CD14-positive monocyte (primary cell): Measurements from ENCODE around the gene ABCA7. TPM values are rescaled to one million over a fixed set of nuclear protein-coding genes. Genes with fewer than 3 reads are reported as not detected.

Experiments used
- DNase-seq, 3 donors: peaks; one replicate each; pipeline ENCODE4 v3.0.0-alpha.2; 2011 to 2022
- H2AFZ ChIP-seq: 2 replicates; pipeline ENCODE4 v1.6.0; 2012; ENCODE audit warnings: mild to moderate bottlenecking, low read depth, low read length, inconsistent platforms; ENCODE audit not compliant: insufficient read depth, poor library complexity, severe bottlenecking
- H3K27ac ChIP-seq, 2 donors: 1 replicate in 1 of 2; 2 replicates in 1 of 2; pipeline ENCODE4 v1.5.1; 2012 to 2013; ENCODE audit warnings: low read length in 2 of 2, control low read depth in 1 of 2, inconsistent platforms in 1 of 2, low read depth in 1 of 2, mild to moderate bottlenecking in 1 of 2
- H3K27me3 ChIP-seq, 2 donors: one replicate each; pipeline versions ENCODE4 v1.6.0 to v1.6.1; 2011 to 2013; ENCODE audit warnings: low read length in 2 of 2; ENCODE audit not compliant: control insufficient read depth in 2 of 2, insufficient read depth in 2 of 2
- H3K36me3 ChIP-seq, 2 donors: replicated peaks in 1 of 2; 1 replicate in 1 of 2; 2 replicates in 1 of 2; pipeline versions ENCODE4 v1.5.1 to v1.6.1; 2012 to 2013; ENCODE audit warnings: low read length in 2 of 2, control low read depth in 1 of 2, inconsistent platforms in 1 of 2, mild to moderate bottlenecking in 1 of 2; ENCODE audit not compliant: insufficient read depth in 2 of 2, control insufficient read depth in 1 of 2
- H3K4me1 ChIP-seq, 2 donors: 1 replicate in 1 of 2; 2 replicates in 1 of 2; pipeline versions ENCODE4 v1.5.1 to v1.6.1; 2012 to 2013; ENCODE audit warnings: low read length in 2 of 2, control low read depth in 1 of 2, inconsistent platforms in 1 of 2, mild to moderate bottlenecking in 1 of 2, moderate library complexity in 1 of 2; ENCODE audit not compliant: insufficient read depth in 2 of 2, control insufficient read depth in 1 of 2
- H3K4me2 ChIP-seq: replicated peaks from 2 replicates; pipeline ENCODE3; 2012; ENCODE audit warnings: low read length, moderate library complexity, mild to moderate bottlenecking; ENCODE audit not compliant: poor library complexity, severe bottlenecking; ENCODE audit errors: extremely low read depth
- H3K4me3 ChIP-seq, 3 experiments: fragments of 200-600 bp in 1 of 3; sonication (generic) in 1 of 3; replicated peaks in 1 of 3; 1 replicate in 2 of 3; 2 replicates in 1 of 3; pipeline ENCODE4 v1.5.1; 2011 to 2013; ENCODE audit warnings: low read length in 3 of 3, mild to moderate bottlenecking in 3 of 3, control low read depth in 2 of 3, low read depth in 2 of 3, inconsistent platforms in 1 of 3, moderate library complexity in 1 of 3
- H3K79me2 ChIP-seq: 2 replicates; pipeline ENCODE4 v1.6.0; 2012; ENCODE audit warnings: mild to moderate bottlenecking, control low read depth, inconsistent platforms, low read length, moderate library complexity; ENCODE audit not compliant: insufficient read depth
- H3K9ac ChIP-seq: 2 replicates; pipeline ENCODE4 v1.6.0; 2017; ENCODE audit warnings: low read length, mild to moderate bottlenecking; ENCODE audit not compliant: insufficient read depth, poor library complexity, severe bottlenecking
- H3K9me3 ChIP-seq, 2 donors: replicated peaks in 1 of 2; 1 replicate in 1 of 2; 2 replicates in 1 of 2; pipeline versions ENCODE4 v1.5.1 to v1.6.1; 2012 to 2013; ENCODE audit warnings: low read length in 2 of 2, control low read depth in 1 of 2; ENCODE audit not compliant: control insufficient read depth in 1 of 2, insufficient read depth in 1 of 2
- H4K20me1 ChIP-seq: 2 replicates; pipeline ENCODE4 v1.6.0; 2012; ENCODE audit warnings: mild to moderate bottlenecking, low read length, control low read depth, moderate library complexity; ENCODE audit not compliant: insufficient read depth
- H3K27ac Mint-ChIP-seq, 7 donors: one replicate each; pipeline ENCODE4 v1.8.0; 2020; ENCODE audit warnings: mild to moderate bottlenecking in 7 of 7, mixed read lengths in 7 of 7, moderate library complexity in 6 of 7, inconsistent platforms in 2 of 7
- H3K27me3 Mint-ChIP-seq, 3 donors: one replicate each; pipeline ENCODE4 v1.8.0; 2021 to 2022; ENCODE audit warnings: low read depth in 3 of 3, mild to moderate bottlenecking in 3 of 3, mixed read lengths in 3 of 3, moderate library complexity in 3 of 3, inconsistent platforms in 1 of 3
- H3K36me3 Mint-ChIP-seq, 2 donors: one replicate each; pipeline ENCODE4 v1.8.0; 2020; ENCODE audit warnings: mixed read lengths in 2 of 2, inconsistent platforms in 1 of 2, mild to moderate bottlenecking in 1 of 2
- H3K4me1 Mint-ChIP-seq: one replicate; pipeline ENCODE4 v1.8.0; 2020; ENCODE audit warnings: mild to moderate bottlenecking, mixed read lengths
- H3K4me3 Mint-ChIP-seq, 2 donors: one replicate each; pipeline ENCODE4 v1.8.0; 2020; ENCODE audit warnings: mild to moderate bottlenecking in 2 of 2, mixed read lengths in 2 of 2, moderate library complexity in 1 of 2
- H3K9me3 Mint-ChIP-seq, 7 donors: one replicate each; pipeline ENCODE4 v1.8.0; 2020 to 2022; ENCODE audit warnings: mixed read lengths in 7 of 7, mild to moderate bottlenecking in 6 of 7, moderate library complexity in 6 of 7, inconsistent platforms in 2 of 7
- CTCF ChIP-seq: fragments of 200-600 bp; IDR thresholded peaks from one replicate; pipeline ENCODE4 v1.8.0; 2022; ENCODE audit warnings: antibody characterized with exemption, mild to moderate bottlenecking
- WGBS: methylation state at CpG from one replicate; pipeline ENCODE4 v1.1.5; 2013; ENCODE audit warnings: missing lambda C conversion rate; ENCODE audit not compliant: insufficient coverage; 5-methylcytosine and 5-hydroxymethylcytosine counted together
- intact Hi-C, 2 donors: fragments of 100-400 bp; cut with micrococcal nuclease; formaldehyde crosslinking; loops; one replicate each; pipeline versions ENCODE4 v1.15.0 to v1.15.1; 2023
- polyA plus RNA-seq, 3 donors: library from polyadenylated mRNA; depleted of rRNA in 1 of 3; unstranded in 2 of 3; stranded (reverse) in 1 of 3; fragments of 300-500 nt in 2 of 3; fragments of >200 nt in 1 of 3; fragmentation: Illumina TruSeq in 2 of 3; gene quantifications; 1 replicate in 2 of 3; 2 replicates in 1 of 3; pipeline ENCODE4 v1.2.3, GENCODE V29; 2012 to 2021

Gene ABCA7
- polyA plus RNA-seq, 3 donors: 1.7 to 104 (median 7.8) TPM

- DNase-seq: peak; percentile 35 to 58 (median 50)
- H3K27me3 Mint-ChIP-seq: peaks cover 43 to 64% (median 48%) of the 10 kb centered on the region in 3 donors
- Histone ChIP-seq H3K27me3 (peaks cover 11 to 54% of the 10 kb centered on the region in 2 donors), H3K27ac (no peak overlapping the region), H3K9ac (no peak overlapping the region), H3K9me3 (peaks cover 0 to 3% of the 10 kb centered on the region in 2 donors), H2AFZ (peak overlapping the region; percentile 68), H3K79me2 (no peaks in the 10 kb centered on the region), H3K4me2 (peak overlapping the region; percentile 67), H3K36me3 (no peaks in the 10 kb centered on the region), H4K20me1 (no peaks in the 10 kb centered on the region), H3K4me1 (peaks cover 12 to 13% of the 10 kb centered on the region in 2 donors), H3K4me3 (peak overlapping the region in 1 of 3 experiments; percentile 63)
- H3K4me3 Mint-ChIP-seq: peak overlapping the region; percentile 39 to 84
- peak; percentile 99 for TF ChIP-seq CTCF
- 2% methylated on average over 11 of the region's 20 CpGs for WGBS
- peaks cover 0 to 10% (median 8%) of the 10 kb centered on the region in 7 donors for H3K9me3 Mint-ChIP-seq
- H3K36me3 Mint-ChIP-seq: peaks cover 0 to 6% of the 10 kb centered on the region in 2 donors
- H3K4me1 Mint-ChIP-seq: peaks cover 7% of the 10 kb centered on the region
- no peak overlapping the region for H3K27ac Mint-ChIP-seq
- intact Hi-C loops: loop anchor here (1.0 kb wide), 2 partner anchors 79 to 80 kb away; no protein-coding TSS in a partner anchor
These were observed 38.3 kb upstream of the ABCA7 start for GRCh38 chr19:1001538-1002166.

- Histone ChIP-seq H3K4me1 (peaks cover 12 to 13% of the 10 kb centered on the region in 2 donors), H3K9ac (no peak overlapping the region), H3K4me3 (no peak overlapping the region), H3K27me3 (peaks cover 11 to 44% of the 10 kb centered on the region in 2 donors), H3K36me3 (no peaks in the 10 kb centered on the region), H3K79me2 (no peaks in the 10 kb centered on the region), H3K9me3 (peaks cover 0 to 3% of the 10 kb centered on the region in 2 donors), H4K20me1 (peaks cover 4% of the 10 kb centered on the region), H3K4me2 (no peak overlapping the region), H2AFZ (no peak overlapping the region), H3K27ac (no peak overlapping the region)
- peaks cover 6% of the 10 kb centered on the region for H3K4me1 Mint-ChIP-seq
- H3K27me3 Mint-ChIP-seq: peaks cover 35 to 54% (median 38%) of the 10 kb centered on the region in 3 donors
- peak overlapping the region in 1 of 2 donors; percentile 64 for H3K4me3 Mint-ChIP-seq
- no peak overlapping the region for H3K27ac Mint-ChIP-seq
- TF ChIP-seq CTCF: no peak
- no peak for DNase-seq
- peaks cover 0 to 10% (median 7%) of the 10 kb centered on the region in 7 donors for H3K9me3 Mint-ChIP-seq
- H3K36me3 Mint-ChIP-seq: peaks cover 0 to 6% of the 10 kb centered on the region in 2 donors
- WGBS: 90% methylated on average over 3 of the region's 4 CpGs
- intact Hi-C loops: no loop called here
These were observed 37.3 kb upstream of the ABCA7 start for GRCh38 chr19:1002600-1002999.
